Amygdala (tissue), 56 donors: ENCODE measurements around the gene MRPS23.
A peak's percentile ranks its signal among the peaks of the same experiment; 100 is the strongest.

Experiments used
- DNase-seq, 56 donors: peaks; one replicate each; lab custom pipeline; 2025; lab: John Stamatoyannopoulos, UW

The MRPS23 gene

DNA sequence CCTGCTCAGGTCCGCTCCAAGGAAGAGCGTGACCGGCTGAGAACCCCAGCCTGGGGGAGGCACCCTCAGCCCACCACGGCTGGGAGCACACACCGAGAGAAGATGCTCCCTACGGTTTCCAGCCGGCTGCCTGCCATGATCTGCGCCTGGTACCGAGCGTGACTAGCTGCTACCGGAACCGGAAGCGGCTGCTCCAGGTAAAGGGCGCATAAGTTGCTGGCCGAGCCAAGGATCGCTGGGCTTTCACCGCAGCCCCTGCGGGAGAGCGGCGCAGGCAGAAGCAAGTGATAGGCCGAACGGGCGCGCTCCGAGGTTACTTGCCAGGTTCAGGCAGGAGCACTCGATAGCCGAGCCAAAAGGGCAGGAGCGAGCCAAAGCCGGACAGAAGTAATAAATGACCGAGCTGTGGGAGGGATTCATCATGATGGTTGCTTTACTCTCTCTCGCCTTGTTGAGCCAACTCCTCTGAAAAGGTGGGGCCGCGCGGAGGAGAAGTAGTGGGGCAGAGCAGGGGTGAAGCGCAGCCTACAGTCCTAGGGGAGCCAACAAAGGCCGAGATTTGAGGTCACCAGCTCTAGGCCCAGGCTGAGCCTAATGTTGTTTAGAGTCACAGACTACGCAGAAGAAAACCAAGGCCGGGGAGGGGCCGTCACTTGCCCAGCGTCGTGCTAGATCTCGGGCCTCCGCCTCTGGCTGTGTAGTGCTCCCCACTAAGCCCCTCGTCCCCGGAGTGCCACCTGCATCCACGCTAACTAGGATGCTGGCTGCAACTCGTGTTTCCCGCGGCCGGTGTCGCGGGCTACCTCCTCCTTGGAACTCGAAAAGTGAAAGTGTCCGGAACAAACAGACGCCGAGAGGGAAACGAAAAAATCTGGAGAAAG lies at the start of gene MRPS23:
Gene MRPS23 (minus strand): TSS at position 171 of the 881 bp plus-strand sequence. CDS start 34 bp downstream, at position 137.
- peak; percentile 76 to 99 (median 97) for DNase-seq

DNA sequence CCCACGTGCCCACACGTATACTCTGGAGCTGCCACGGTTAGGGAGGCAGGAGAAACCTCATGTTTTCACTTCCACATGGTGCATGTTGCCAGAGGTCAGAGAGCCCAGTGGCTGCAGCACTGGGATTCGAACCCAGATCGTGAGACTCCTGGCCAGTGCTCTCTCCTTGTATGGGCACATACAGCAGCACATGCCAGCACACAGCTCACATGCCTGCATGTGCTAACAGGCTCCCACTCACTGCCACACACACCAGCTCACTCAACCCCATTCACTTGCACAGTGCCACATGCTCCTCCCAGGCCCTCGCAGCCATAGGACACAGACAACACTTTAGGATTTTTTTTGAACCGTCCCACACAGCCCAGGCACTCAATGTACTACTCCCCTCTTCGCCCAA lies 49.5 kb upstream of the MRPS23 start:
- peak in 2 of 56 donors; percentile 41 to 42 for DNase-seq

DNA sequence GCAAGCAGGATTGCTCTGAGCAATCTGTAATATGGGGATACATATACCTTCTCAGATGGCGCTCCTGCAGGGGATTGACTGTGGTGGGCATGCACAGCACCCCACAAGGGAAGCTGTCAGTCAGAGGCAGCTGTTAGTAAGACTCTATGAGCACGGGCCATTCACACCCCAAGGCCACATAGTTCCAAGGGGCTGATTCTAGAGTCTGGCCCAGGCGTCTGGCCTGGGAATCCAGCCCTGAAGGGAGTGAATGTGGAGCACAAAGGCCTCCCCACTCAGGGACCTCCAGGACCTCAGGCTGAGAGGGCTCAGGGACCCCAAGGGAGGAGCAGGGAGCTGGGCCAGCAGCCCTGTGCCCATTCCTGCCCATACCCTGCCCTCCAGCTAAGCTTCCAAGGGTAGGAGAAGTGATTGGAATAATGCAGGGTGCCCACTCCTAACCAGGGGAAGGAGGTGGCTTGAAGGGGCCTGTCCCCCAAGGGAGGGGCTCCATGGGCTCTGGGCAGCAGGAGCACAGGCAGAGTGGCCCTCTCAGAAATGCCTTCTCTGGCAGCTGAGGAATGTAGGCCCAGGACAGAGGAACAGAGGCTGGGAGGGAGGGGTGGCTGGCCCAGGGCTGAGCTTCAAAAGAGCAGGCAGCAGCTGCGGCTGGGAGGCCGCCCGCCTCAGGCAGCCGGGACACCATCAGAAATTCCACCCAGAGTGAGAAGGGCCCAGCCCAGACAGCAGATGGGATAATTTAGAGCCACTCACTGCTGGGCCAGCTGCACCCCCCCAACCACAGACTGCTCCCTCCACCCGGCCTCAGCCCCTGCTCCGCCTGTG lies 48.9 kb upstream of the MRPS23 start:
- DNase-seq, result peak in 46 of 56 donors; percentile 11 to 85 (median 55)

DNA sequence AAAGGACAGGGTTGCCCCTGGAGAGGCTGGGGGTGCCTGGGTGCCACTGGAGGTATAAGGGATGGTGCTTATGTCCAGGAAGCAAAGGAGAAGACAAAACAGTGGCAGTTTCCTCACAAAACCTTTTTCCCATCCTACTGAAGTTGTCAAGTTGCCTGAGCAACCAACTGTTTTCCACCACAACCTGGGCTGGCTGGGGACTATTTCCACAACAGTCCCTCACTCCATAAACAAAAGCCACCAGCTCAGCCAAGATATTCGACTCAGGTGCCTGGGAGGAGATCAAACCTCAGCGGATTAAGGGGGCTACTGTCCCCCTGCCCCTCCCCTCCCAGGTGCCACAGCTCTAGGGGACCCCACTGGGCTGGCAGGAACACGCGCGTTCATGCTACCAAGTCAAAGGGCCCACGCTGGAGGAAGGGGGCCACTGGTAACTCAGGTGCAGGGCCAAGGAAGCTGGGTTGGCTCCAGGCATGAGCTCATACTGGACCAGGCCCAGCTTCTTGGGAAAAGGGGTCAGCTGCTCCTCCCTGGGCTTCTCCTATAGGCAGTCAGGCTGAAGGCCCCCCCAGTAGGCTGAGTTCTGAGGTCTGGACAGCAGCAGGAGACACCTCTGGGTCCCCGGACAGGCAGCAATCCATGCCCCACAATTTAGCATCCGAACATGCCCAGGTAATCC lies 45.7 kb upstream of the MRPS23 start:
- peak in 2 of 56 donors; percentile 24 to 42 for DNase-seq

DNA sequence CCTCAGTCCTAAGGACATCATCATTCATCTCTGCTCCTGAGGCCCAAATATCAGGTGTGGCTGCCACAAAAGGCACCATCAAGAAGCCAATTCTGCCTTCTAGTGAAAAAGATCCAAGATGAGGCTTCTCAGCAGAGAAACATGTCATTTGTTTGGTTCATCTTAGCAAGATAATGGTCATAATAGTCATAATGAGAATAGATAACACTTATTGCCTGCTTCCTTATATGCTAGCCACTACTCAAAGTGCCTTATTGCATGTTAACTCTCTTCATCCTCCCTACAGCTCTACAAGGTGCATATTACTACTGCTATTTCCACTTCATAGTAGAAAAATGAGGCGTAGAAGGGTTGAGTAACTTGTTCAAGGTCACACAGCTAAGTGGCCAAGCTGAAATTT lies 45.0 kb upstream of the MRPS23 start:
- DNase-seq, result no peak

DNA sequence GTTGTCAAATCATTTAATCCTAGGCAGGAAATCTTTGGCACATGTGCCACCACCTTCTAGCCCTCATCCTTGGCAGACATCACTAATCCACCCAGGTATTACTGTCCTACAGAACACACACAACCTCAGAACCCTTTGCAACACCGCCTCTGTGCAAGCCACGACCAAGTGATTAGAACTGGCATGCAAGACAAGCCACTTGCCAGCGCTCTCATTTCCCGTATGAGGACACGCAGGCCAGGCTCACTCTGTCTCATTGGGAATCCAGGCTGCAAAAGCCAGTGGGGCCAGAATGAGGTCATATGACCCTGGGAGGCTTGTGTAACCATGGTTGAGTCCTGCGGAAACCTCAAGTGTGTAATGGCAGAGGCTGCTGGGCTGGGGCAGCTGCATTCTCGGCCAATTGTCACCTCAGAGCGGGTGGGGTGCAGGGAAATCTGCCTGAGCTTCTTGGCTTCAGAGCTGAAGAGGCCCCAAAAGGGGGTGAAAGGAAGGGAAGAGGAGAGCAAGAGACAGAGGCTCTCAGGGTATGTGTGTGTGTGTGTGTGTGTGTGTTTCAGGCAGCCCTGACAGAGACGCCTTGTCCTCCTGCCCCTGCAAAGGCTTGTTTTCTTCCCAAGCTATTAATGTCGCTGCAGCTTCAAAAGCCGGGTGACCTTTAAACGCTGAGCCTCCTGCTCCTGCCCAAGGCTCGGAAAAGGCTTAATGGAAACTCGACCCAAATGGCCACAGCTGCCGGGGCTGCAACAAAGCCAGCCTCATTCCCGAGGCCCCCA lies 43.2 kb upstream of the MRPS23 start:
- DNase-seq, result peak in 54 of 56 donors; percentile 19 to 92 (median 77)

DNA sequence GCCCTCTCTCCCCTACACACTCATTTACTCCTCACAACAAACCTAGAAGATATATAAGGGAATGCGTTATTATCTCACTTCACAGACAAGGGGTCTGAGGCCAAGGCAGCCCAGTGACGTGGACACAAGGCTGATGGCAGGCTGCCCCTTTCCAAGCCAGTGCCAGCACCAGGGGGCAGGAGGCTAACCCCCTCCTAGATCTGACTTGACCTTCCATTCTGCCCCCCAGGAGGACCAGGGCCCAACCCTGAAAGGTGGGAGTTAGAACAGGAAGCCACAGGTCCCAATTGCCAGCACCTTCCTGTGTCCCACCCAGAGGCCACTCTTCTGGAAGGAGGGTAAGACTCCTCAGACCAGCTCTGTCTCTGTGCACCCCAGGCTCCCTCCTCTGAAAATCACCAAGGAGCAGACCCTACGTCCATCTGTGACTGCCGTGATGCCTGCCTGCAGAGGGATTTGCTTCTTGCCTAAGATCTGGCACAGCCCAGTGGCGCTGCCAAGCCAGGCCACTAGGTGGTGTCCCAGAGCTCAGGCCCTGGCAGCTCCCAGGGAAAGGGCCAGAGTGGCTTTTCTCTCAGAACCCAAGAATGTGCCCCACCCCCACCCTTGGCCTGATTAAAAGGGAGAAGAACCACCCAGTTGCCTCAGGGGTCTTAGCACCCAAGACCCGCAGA lies 42.4 kb upstream of the MRPS23 start:
- peak in 51 of 56 donors; percentile 27 to 85 (median 67) for DNase-seq

DNA sequence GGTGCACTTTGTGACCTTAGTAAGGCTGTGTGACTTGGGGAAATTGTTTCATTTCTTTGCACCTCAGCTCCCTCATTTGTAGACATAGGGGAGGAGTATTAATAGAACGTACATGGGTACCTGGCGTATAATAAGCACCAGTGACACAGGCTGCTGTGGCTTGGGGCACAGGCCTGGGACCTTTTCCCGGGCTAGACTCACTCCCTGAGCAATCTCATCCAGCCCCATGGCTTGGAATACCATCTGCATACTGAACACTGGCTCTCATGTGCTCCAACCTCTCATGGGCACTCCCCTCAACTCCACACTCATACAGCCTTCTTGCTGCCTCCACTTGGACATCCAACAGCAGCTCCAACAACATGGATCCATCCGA lies 41.0 kb upstream of the MRPS23 start:
- DNase-seq, result peak in 1 of 56 donors; percentile 35

DNA sequence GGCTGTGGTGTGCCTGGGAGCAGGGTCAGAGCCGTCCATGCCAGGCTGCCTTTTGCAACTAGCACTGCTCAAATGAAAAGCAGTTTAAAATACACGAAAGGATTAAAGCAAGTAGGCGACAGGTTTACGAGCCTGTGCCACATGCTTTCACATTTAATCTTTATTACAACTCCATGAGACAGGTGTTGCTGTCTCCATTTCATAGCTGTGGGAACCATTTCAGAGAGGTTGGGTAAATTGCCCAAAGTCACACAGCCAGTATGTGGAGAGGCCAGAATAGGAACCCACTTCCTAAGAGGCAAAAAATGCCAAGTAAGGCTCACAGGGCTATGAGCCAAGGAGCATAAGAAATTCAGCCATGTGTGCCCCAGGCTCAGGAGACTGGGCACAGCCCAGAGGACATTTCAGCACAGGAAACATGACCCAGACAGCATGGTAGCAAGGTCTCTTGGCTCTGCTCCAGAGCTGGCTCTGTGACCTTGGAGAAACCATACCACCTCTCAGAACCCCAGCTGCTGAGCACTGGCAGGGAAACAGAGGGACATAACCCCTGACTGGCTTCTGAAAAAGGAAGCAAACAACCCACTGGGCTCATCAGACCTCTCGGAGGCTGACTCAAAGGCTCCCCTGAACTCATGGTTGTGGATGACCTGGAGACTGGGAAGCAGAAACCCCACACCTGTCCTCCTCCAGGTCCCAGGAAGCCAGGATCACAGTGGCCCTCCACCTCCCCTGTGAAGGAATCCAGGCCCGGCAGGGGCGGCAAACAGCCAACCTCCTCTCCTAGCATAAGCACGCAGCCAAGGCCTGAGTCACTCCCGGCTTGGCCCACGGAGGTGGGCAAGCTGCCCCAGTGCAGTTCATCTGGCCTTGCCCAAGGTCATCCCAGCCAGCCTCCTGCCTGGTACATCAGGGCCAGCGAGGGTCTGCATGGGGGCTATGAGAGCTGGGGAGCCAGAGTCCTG lies 40.3 kb upstream of the MRPS23 start:
- peak in 25 of 56 donors; percentile 14 to 65 (median 38) for DNase-seq

DNA sequence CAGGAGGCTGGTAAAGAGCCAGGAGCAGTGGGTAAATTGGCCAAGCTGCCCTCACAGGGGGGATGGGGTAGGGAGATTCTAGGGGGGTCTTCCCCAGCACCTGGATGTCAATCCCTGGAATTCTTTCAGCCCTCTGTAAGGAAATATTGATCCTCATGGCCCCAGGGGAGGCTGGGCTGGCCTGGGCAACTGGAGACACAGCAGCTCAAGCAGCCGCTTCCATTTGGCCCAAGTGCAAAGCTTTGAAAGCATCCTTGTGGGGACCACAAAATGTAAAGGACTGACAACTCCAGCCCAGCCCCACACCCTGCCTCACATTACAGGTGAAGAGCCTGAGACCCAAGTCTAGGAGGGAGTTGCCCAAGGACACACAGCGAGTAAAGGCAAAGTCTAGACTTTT lies 39.4 kb upstream of the MRPS23 start:
- DNase-seq, result no peak

DNA sequence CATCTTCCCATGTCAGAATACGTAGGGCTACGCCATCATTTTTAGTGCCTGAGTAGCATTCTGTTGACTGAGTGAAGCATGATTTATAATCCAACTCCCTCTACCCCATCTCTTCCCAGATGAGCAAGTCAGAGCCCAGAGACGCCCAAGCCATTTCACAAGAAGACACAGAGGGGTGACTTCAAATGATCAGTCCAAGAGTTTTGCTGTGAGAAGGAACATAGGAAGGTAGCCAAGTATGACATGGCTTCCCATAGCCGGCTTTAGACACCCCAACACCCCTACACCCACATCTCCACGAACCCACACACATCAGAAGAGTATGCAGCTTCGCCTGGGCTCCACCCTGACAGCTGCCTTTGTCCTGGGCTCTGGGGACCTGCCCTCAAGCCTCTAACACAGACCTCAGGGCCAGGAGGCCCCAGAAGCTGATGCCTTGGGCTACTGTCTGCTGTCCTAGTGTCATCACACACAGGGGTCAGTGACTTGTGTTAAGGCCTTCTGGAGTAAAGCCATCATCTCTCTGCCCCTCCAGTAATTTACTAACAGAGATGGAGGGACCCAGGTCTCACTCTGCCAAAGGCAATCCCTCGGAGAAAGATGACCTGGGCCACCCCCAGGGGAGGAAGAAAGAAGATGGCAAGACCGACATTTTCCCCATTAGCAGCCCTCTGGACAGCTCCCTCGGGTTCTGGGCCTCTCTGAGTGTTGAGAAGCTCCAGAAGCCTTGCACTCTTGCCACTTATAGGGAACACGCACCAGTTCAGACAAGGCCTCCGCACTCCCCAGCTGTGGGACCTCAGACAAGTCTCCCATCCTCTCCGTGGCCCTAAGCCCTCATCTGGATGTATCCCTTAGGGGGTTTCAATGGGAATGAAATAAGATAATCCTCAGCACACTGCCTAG lies 38.7 kb upstream of the MRPS23 start:
- DNase-seq, result no peak

DNA sequence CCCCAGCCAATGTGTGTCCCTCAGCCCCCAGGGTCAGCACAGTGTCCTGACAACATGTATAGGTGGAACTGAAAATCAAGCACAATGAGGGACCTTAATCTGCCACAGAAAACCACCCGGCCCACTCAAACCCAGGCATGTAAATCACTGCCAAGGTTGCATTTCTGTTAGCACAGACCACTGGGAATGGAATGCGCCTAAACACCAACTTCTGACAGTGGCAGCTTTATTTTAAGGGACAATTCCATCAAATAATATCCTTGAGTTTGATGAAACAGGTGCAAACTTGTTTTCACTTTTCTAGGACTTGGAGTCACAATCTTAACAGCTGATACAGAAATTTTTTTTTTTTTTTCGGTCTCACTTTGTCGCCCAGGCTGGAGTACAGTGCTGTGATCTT lies 37.3 kb upstream of the MRPS23 start:
- DNase-seq, result no peak

DNA sequence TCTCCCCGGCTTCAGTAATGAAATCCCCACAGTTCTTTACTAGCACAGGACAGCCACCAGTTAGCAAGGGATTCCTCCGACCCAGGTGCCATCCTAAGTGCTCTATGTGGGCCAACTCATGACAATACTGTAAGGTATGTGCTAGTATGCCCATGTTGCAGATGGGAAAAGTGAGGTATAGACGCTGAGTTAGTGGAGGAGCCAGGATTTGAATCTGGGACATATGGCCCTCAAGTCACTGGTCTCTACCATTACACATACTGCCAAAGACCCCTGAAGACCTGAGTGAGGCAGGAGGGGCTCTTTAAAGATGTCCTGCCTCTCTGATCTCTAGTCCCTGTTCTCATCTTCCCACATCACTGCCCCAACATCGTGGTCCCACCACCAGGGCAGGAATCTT lies 36.2 kb upstream of the MRPS23 start:
- no peak for DNase-seq

DNA sequence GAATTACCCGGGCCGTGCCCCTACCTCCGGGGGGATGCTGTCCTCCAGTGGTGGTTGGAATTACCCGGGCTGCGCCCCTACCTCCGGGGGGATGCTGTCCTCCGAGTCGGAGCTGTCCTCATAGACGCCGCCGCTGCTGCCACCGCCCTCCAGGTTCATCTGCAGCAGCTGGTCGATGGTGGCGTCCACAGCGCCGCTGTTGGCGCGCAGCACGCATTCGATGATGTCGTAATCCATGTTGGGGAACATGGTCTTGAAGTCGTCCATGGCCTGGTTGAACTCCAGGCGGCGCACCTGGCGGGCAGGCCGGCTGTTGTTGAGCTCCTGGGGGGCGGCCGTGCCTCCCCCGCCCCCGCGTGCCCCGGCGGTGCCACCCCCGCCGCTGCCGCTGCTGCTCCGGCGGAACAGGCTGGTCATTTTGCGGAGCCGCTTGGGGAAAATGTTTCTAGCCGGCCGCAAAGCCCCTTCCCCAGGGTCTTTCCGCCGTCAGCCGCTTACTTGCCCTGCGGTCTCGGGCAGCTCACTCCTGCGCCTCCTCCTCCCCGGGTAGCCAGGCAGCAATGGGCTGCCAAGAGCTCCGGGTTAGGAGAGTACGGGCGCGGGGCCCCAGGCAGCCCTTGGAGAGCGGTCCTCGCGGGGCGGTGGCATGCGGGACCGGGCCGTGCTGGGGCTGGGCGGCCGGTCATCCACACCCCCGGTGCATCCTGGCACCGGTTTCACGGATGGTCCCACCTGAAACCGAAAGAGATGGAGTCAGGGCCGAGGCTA lies 35.5 kb upstream of the MRPS23 start:
- DNase-seq, result no peak

DNA sequence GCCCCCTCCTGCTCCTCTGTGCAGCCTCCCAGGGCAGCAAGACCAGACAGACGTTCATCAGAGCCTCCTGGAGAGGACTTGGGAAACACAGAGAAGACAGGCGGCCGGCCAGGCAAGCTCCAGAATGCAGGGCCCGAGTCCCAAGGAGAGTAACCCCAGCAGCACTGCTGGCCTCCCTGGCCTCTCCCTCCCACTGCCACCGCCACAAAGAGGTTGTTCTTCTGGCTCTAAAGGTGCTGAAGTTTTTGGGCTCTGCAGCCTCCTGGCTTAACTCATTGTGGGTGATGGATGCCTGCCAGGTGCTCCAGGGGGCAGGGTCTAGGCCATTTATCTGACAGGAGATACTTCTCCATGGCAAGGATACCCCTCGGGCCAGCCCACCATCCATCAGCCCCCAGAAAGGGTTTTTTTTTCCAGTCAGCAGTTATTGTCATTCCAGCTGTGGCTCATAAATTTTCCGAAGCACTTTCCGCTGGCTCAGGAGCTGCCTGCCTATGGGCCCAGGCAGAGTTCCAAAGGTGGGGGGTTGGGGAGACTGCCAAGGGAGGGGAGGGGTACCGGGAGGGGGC lies 32.0 kb upstream of the MRPS23 start:
- DNase-seq, result peak in 3 of 56 donors; percentile 22 to 48 (median 23)

DNA sequence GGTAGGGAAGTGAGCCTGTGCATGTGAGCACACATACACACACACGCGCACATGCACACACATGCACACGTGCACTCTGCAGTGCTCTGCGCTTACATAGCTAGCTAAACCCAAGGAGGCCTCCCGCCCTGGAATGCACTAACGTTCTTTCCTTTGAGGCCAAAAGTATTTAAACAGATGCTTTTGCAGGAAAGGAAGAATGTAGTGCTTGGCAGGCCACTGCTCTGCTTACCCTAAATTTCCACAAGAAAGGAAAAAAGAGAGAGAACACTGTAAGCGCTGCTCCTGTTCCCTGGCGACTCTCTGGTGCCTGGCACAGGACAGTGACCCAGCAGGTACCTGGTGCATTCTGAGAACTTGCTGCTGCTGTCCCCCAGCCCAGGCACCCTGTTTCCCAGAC lies 31.3 kb upstream of the MRPS23 start:
- no peak for DNase-seq
